ENCODE measurements around the gene OR6J1. TPM values are rescaled to one million over a fixed set of nuclear protein-coding genes. Genes with fewer than 3 reads are reported as not detected.

The OR6J1 gene
- total and polyA plus RNA-seq, 4 donors: not detected

GRCh38 chr14:22589096-22589839 is 54.9 kb downstream of the OR6J1 start, which contains the start of gene DAD1:
TSS of gene DAD1 (minus strand) at chr14:22589224. CDS start at chr14:22589157, 67 bp downstream.
- WGBS: under 1% methylated on average over 44 of the region's 44 CpGs
- peak within 1 kb of the TSS; percentile 88 to 93 for H3K9ac ChIP-seq (ENCODE audit: low read depth in 1 of 2, low read length in 2 of 2)
- H3K9me3 ChIP-seq (ENCODE audit: control insufficient read depth in 4 of 4, low read length in 3 of 4): no peaks in the 10 kb centered on the region
- peaks cover 10 to 27% (median 21%) of the 10 kb centered on the region in 4 donors for H3K4me1 ChIP-seq (ENCODE audit: control insufficient read depth in 4 of 4, insufficient read depth in 4 of 4, low read length in 3 of 4)
- peak within 1 kb of the TSS; percentile 90 to 100 (median 92) for H3K4me3 ChIP-seq (ENCODE audit: low read depth in 1 of 3, low read length in 3 of 3)
- TF ChIP-seq MAX (IDR thresholded peaks at IDR 0.05): peak; percentile 27
- peak; percentile 9 for TF ChIP-seq TAF1 (conservative IDR thresholded peaks at IDR 0.05)
- TF ChIP-seq HNF4A (conservative IDR thresholded peaks at IDR 0.05): peak in 1 of 2 donors; percentile 2
- no peak for TF ChIP-seq FOXA2 (IDR thresholded peaks at IDR 0.05)
- no peak for TF ChIP-seq ATF3 (IDR thresholded peaks at IDR 0.05)
- no peak for TF ChIP-seq REST (IDR thresholded peaks at IDR 0.05)
- peak in 1 of 2 donors; percentile 27 for TF ChIP-seq RAD21 (IDR thresholded peaks at IDR 0.05)
- peak; percentile 63 for TF ChIP-seq ZBTB33 (IDR thresholded peaks at IDR 0.05)
- no peak for TF ChIP-seq HNF4G (IDR thresholded peaks at IDR 0.05)
- peak in 1 of 2 donors; percentile 20 for TF ChIP-seq JUND (IDR thresholded peaks at IDR 0.05)
- peak; percentile 29 to 90 for TF ChIP-seq GABPA (IDR thresholded peaks at IDR 0.05 in 1 of 2, conservative IDR thresholded peaks at IDR 0.05 in 1 of 2)
- TF ChIP-seq CTCF (IDR thresholded peaks at IDR 0.05; ENCODE audit: low read depth, low read length, missing input control): no peak
- TF ChIP-seq NR2F2 (IDR thresholded peaks at IDR 0.05): peak; percentile 61
- no peak for TF ChIP-seq EGR1 (IDR thresholded peaks at IDR 0.05; ENCODE audit: low read depth in 2 of 2)
- peak; percentile 77 for TF ChIP-seq YY1 (IDR thresholded peaks at IDR 0.05)
- peak; percentile 47 for TF ChIP-seq SP1 (IDR thresholded peaks at IDR 0.05)
- no peak for TF ChIP-seq FOXA1 (IDR thresholded peaks at IDR 0.05)
- TF ChIP-seq RXRA (IDR thresholded peaks at IDR 0.05): peak; percentile 15 to 52
- no peaks in the 10 kb centered on the region for H3K36me3 ChIP-seq (ENCODE audit: control insufficient read depth in 4 of 4, insufficient read depth in 3 of 4, low read depth in 1 of 4, low read length in 3 of 4)
- peak within 1 kb of the TSS; percentile 85 to 87 for H3K27ac ChIP-seq (ENCODE audit: low read depth in 1 of 2, low read length in 2 of 2)
- H3K27me3 ChIP-seq (ENCODE audit: control insufficient read depth in 4 of 4, insufficient read depth in 4 of 4, low read length in 3 of 4): no peaks in the 10 kb centered on the region
- peak; percentile 99 for DNase-seq (ENCODE audit: low spot score)
